Hematopoietic multipotent progenitor cell treated with erythropoietin and hydrocortisone succinate and interleukin-3 and kit ligand, for 8 days (in vitro differentiated cells): ENCODE data around the gene SLC22A14.
A peak's percentile ranks its signal among the peaks of the same experiment; 100 is the strongest.
"Not testable (repeated sequence)": the region's sequence is repeated elsewhere in the genome, so short reads cannot be mapped to it uniquely, and the experiment has no call there.

Experiments used
- DNase-seq: peaks from one replicate; pipeline ENCODE4 v3.0.0-alpha.2; 2015

SLC22A14 gene, protein sequence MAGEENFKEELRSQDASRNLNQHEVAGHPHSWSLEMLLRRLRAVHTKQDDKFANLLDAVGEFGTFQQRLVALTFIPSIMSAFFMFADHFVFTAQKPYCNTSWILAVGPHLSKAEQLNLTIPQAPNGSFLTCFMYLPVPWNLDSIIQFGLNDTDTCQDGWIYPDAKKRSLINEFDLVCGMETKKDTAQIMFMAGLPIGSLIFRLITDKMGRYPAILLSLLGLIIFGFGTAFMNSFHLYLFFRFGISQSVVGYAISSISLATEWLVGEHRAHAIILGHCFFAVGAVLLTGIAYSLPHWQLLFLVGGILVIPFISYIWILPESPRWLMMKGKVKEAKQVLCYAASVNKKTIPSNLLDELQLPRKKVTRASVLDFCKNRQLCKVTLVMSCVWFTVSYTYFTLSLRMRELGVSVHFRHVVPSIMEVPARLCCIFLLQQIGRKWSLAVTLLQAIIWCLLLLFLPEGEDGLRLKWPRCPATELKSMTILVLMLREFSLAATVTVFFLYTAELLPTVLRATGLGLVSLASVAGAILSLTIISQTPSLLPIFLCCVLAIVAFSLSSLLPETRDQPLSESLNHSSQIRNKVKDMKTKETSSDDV

DNA sequence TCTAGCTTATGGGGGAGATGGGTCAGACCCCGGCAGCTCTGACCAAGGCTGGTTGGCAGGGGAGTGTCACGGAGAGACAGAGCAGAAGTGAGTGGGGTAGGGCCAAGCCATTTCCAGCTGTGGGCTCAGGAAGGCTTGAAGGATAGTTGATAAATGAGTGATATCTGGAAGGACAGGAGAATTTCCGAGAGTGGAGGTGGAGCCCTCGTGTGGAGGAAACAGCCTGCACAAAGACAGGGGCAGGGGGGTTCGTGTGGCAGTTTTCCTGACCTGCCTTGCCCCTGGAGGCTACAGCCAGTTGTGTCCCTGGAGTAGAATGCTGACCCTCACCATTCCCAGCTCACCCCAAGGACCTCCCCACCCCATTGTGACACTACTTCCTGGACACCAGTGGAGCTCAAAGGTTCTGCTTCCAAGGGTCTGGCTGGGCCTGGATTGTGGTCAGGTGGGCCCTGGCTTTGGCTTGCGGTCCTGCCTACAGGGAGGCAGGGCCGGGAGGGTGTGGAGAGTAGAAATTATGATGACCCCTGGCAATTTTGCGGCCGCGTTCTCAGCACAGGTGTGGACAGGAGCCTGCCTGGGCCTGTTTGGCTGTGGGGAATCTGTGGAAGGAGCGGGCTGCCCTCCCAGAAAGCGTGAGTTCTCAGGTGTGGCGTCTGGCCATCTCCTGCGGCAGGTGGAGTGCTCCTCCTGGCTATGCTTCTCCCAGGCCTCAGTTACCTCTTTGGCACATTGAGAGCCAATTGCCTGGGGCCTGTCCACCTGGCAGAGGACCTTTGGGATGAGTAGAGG lies at the start of gene SLC22A14:
Gene SLC22A14, plus strand, starts transcription at position 400 of the 792 bp plus-strand sequence. CDS start 23,733 bp downstream, outside the sequence.
- DNase-seq, result no peak

DNA sequence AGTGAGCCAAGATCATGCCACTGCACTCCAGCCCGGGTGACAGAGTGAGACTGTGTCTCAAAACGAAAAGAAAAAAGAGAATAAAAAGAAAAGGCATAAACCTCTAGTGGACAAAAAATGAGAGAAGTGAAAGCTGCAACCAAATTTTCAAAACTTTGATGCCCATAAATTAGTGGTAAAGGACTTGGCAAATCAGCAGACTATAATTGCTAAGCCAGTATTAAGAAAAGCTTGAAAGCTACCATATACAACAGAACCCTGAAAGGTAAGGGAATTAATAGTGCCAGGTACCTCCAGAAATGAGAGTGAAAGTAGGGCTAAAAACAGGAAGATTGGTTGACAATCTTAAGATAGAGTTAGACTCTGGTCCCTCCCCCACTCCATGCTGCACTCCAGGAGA lies 49.4 kb upstream of the SLC22A14 start:
- DNase-seq, result no peak

DNA sequence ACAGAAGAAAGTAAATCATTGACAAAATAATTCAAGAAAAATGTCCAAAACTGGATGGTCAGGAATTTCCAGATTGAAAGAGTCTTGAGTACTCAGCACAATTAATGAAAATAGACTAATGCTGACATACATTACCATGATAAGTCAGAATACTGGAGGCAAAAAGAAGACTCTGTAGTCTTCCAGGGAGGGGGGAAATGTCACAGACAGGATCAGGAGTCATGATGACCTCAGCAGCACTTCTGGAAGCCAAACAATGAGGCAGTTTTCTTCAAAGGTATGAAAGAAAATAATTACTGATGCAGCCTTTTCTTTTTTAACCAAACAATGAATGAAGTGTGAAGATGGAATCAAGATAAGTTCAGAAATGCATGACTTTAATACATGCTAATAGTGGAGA lies 46.6 kb upstream of the SLC22A14 start:
- DNase-seq, result no peak

DNA sequence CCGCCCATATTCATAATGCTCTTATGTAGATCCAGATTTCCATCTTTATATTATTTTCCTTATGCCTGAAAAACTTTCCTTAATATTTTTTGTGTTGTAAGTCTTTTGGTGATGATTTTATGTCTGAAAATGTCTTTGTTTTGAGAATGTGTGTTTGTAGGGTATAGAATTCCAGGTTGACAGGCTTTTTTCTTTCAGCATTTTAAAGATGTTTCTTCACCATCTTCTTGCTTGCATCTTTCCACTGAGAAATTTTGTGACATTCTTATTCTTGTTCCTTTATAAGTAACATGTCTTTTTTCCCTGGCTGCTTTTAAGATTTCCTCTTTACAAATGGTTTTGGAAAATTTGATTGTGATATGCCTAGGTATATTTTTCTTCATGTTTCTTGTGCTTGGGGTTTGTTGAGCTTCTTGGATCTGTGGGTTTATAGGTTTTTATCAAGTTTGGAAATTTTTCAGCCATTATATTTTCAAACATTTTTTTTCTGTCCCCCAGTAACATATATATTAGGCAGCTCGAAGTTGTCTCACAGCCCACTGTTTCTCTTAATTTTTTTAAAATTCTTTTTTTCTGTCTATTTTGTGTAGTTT lies 43.6 kb upstream of the SLC22A14 start:
- DNase-seq, result no peak

DNA sequence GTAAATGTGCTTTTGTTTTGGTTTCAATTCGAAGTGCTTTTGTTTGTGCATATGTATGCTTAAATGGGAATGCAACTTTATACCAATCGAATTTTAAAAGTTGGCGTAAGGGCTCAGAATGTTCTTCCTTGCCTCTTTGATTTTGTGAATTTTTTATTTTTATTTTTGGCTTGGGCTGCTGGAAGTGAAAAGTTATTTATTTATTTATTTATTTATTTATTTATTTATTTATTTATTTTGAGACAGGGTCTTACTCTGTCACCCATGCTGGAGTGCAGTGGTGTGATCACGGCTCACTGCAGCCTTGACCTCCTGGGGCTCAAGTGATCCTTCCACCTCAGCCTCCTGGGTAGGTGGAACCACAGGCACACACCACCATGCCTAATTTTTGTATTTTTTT lies 39.3 kb upstream of the SLC22A14 start:
- not testable (repeated sequence) for DNase-seq

DNA sequence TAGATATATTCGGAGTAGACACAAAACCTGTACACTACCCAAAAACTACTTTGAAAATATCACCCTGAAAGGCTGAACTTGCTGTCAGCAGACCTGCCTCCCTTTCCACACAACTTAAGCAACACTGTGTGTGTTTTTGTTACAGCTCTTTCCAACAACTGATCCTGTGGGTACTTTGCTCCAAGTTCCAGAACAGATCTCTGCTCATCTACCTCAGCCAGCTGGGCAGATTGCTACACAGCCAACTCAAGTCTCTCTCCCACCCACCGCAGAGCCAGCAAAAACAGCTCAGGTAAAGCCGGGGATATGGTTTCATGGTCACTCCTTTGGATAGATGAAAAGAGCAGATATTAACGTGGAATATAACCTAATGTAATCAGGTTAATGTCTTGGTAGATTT lies 36.2 kb upstream of the SLC22A14 start:
- no peak for DNase-seq

DNA sequence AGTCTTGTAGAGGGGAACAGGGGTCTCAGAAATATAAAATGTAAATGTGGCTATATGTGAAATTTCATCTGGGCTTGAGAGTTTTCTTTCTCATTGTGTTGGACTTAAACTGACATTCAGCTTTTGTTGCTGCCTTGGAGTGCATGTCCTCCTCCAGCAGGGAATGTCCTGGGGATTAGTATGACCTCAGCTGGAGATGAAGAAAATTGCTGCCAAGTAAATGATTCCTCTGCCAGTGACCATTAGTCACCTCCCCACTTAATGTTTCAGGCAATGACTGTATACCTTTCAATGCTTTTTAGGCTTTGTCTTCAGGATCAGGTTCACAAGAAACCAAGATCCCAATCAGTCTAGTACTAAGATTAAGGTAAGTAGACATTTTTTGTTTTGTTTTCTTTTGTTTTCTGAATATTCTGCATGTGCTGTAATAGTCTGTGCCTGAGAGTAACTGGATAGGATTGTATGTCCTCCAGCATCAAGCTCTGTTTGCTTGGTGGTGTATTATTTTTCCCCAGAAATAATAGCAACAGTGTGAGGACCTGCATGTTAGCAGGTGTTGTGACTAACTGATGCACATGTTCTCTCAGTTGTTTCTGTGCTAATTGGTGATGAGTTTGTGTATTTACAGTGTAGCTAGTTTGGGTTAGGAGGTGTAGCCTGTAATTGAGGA lies 34.6 kb upstream of the SLC22A14 start:
- DNase-seq, result no peak

DNA sequence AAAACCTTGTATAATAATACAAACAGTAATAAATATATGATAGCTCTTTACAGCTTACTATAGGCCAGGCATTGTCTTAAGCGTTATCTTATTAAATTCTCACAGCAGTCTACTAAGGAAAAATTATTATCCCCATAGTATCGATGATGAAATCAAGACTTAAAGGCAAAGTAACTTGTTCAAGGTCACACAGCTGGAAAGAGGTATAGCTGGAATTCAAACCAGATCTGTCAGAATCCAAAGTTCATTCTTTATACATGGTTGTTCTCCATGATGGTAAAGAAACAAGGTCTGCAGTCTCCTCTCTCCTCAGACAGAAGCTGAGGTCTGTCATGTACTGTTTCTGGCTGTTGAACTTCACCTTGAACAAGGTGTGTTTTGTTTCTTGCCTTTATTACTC lies 31.9 kb upstream of the SLC22A14 start:
- no peak for DNase-seq

DNA sequence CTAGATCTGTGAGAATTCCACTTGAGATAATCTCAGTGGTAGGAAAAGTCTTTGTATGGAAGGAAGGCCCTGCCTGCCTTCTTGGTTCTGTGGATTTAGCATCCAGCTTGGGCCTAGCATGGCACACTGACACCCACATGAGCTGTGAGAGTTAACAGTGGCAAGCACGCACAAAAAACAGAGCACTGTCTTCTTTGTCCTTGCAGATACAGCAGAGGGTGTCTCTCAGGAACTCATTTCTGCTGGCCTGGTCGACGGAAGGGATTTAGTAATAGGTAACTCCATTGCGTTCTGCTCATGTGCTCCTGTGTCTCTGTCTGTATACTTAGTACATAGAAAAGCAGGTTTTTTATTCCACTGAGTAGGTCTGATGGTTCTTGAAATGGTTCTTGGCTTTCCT lies 30.9 kb upstream of the SLC22A14 start:
- DNase-seq, result no peak

DNA sequence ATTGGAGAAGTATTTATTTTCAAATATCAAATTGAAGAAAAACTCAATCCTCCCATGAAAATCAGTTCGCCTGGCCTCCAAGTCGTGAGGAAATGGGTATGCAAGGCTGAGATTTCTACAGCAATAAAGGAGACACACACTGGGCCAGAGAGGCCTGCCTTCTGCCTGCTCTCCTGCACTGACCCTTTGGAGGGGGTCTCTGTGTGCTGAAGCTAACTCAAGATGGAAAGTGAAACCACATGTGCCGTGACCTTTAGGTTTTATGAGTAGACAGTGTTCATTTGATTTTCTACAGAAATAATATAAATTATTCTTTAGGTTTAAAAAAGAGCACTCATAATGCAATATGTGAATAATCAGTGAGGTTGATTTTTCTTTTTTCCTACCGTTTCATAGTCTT lies 28.4 kb upstream of the SLC22A14 start:
- no peak for DNase-seq

DNA sequence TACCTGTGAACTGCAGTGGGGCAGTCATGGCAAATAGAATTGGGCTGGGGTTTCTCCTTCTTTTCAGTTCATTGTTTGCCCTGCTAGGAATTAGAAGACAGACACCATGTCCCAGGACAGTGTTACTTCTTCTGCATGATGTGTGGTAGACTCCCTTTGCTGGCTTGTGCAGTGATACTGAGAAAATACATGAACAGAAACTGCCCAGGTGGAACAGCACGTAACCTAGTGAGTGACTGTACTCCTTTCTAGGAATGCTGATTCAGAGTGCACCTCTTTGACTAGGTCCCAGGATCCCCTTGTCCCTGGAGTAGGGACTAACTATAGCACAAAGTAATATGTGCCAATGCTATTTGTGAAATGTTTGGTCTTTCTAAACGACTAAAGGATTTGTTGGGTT lies 27.2 kb upstream of the SLC22A14 start:
- no peak for DNase-seq

DNA sequence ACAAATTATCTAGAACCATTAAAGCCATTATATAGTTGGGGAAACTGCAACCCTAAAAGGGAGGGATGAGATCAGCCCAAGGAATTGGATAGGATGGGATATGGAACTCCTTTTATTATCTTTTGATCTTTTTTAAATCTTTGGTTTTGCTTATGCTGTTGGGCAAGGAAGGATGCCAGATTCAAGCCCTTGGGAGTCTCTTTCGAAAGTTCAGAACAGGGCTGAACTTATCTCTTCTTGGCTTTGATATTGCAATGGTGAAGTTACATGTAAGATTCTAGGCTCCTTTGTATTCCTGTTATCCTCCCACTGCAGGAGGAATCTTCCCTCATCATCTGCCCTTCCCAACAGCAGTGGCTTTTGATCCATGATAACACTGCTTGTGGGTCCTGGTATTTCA lies 26.5 kb upstream of the SLC22A14 start:
- DNase-seq, result peak; percentile 14

DNA sequence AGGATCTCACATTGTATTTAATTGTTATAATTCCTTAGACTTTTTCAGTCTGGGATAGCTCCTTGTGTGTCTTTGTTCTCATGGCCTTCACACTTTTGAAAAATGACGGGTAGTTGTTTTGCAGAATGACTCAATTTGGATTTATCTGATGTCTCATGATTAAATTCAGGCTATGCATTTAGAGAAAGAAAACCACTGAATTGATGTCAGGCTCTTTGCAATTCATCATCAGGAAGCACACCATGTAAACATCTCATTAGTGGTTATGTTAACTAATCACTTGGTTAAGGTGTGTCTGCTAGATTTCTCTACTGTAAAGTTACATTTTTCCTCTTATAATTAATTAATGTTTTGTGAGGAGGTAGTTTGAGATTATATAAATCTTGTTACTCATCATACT lies 24.5 kb upstream of the SLC22A14 start:
- peak; percentile 12 for DNase-seq

DNA sequence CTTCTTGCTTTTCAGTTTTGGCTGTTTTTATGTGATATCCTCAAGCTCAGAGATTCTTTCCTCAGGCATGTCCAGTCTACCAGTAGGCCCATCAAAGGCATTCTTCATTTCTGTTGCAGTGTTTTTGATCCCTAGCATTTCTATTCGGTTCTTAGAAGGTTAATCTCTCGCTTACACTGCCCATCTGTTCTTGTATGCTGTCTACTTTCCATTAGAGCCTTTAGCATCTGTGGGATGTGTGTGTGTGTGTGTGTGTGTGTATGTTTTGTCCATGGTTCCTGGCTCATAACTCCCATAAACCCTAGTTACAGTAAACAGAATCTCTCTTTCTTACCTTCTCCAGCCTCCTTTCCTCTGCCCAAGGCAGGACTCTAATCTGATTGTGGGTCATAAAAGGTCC lies 21.6 kb upstream of the SLC22A14 start:
- DNase-seq, result no peak

DNA sequence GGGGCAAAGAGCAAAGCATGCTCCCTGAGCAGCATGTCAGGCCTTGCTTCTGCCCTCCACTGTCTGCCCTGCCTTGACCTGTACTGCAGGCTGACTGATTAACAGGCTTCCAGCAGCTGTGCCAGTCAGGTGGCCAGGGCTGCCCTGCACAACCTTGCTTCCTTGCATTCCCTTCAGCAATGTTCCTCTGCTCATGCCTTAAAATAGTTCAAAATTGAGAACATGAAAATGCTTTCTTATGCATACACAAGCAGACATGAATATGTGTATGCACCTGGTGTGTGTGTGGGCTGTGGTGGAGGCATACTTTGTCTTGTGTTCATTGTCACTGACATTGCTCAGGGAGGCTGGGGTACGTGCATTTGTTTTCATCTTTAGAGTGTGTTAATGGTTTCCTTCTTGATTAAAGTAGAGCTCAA lies 17.7 kb upstream of the SLC22A14 start:
- DNase-seq, result no peak

DNA sequence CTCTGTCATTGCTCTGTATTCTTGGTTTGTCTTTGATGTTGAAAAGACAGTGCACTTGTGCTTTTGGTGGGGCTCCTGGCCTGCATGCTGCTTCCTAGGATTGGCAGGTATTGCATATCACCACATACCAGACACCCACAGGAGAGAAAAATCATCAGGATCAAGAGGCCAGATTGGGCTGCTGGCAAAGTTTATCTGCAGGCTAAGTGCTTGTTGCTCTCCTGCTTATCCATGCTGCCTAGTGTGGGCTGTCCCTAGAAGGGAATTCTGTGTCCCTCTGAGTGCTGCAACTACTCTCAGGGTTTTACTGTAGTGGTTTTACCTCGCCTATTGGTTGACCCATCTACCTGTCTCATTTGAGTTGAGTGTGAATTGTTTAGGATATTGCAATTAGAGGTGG lies 17.3 kb upstream of the SLC22A14 start:
- DNase-seq, result peak; percentile 43

DNA sequence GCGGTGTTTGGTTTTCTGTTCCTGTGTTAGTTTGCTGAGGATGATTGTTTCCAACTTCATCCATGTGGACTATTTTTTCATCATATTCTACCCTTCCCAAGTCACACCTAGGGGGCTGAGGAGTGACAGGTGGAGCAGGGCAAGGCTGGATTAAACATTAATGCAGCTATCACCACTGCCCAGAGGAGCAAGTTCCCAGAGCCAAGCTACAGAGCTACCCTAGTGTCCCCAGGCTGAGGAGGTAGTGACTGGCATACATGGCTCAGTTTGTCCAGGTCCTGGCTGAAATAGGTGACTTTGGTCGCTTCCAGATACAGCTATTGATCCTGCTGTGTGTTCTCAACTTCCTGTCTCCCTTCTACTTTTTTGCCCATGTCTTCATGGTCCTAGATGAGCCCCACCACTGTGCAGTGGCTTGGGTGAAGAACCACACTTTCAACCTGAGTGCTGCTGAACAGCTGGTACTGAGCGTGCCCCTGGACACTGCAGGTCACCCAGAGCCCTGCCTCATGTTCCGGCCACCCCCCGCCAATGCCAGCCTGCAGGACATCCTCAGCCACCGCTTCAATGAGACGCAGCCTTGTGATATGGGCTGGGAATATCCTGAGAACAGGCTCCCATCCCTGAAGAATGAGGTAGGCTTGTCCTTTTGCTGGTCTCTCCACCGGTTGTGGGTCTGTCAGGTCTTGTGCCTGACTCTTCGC lies 16.3 kb upstream of the SLC22A14 start, which contains the start of gene SLC22A13:
Gene SLC22A13, plus strand, starts transcription at position 209 of the 704 bp plus-strand sequence. Its CDS starts 49 bp downstream, at position 258.
- no peak for DNase-seq

DNA sequence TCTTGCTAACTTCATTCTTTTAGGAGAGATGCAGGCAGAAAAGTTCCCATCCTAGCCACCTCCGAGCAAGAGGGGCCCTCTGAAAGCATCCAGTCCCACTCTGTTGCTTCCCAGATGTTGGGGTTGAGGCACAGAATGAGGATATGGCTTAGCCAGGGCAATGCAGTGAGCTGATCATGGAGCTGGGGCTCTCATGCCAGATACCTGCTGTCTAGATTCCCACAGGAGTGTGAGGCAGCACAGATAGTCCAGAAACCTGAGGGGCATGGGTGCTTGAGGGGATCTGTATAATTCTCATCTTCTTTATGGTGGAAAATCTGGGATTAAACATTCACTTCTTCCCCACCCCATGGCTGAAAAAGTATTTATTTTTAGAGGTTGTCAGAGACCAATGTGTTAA lies 15.3 kb upstream of the SLC22A14 start:
- DNase-seq, result no peak

DNA sequence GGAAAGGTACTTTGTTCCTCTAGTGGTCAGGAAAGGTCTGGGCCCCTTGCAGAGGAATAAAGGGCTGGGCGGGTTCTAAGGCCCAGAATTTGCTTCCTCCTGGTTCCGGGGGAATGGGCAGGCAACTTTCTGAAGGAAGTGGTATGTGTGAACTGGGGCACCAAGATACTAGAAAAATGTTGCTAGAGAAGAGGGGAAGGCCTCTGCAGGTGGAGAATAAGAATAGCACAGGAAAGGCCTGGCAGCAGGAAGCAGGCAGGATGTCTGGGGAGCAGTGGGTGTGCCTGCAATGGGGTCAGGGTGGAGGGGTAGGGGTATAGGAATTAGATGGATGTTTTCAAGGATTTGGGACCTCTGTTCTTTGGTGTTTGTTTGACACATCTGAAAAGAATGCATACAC lies 14.4 kb upstream of the SLC22A14 start:
- DNase-seq, result no peak

DNA sequence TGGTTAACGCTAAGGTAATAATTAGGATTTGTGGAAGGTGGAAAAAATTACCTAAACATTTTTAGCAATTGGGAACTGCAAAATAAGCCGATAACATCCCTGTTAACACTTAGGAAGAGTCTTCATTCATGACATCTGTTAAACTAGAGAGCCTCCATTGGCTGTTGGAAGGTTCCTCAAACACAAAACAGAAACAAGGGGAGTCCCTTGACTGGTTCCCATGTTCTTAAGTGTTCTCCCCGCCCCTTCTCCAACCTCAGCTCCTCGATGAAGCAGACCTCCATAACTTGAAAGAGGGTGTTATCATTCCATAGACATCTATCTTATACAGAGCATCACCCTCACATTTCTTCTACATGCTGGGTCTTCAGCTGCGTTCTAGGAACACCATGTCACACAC lies 14.0 kb upstream of the SLC22A14 start:
- DNase-seq, result no peak

DNA sequence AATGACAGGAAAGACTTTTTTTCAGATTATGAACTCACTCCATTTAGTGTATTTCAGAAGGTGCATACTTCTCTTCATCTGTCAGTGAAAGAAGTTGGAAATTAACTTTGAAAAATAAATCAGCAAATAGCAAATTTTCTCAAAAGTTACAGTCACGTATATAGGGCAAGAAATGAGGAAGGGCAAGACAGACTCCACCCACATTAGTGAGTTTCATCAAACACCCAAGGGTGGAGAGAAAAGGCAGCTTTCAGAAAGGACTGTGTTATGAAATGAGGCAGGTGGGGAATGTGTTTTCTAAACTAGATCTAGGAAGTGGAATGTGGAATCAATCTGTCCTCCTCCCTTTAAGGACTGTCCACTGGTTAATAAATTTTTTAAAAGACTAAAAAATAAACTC lies 13.6 kb upstream of the SLC22A14 start:
- DNase-seq, result no peak

DNA sequence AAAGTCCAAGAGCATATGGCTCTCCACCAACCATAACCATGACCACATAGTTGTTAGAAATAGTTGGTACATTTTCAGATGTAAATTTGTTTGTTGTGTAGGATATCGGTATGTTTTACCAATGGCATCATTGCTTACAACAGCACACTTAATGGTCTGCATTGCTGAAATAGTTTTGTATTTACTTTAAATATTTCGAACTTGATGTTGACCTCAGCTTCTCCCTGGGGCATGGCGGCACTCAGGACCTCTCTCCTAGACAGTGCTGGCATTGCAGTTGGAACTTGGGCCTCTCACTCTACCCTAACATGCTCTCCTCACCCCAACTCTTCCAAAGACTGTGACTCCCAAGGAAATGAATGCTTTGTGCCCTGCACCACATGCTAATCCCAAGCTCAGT lies 11.5 kb upstream of the SLC22A14 start:
- no peak for DNase-seq
